ENCODE results near the gene EIF2B1.

DNA sequence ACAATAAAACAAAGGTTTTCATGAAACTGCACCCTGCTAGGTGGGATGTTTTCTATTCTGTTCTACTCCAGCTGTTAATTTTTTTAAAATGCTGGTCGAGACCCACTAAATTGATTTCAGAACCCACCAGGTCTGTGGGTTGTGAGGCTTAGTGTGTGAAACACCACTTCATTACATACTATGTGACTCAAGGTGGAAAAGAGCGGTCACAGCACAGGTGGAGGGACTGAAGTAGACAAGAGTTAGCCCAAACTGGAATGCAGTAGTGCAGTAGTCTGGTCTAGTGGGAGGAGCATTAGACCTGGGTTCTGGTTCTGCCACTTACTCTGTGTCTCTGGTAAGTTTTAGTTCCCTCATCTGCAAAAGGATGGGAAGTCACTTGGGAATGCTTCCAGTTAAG is 19.4 kb downstream of the EIF2B1 start:
- TF ChIP-seq, protein P1, sequence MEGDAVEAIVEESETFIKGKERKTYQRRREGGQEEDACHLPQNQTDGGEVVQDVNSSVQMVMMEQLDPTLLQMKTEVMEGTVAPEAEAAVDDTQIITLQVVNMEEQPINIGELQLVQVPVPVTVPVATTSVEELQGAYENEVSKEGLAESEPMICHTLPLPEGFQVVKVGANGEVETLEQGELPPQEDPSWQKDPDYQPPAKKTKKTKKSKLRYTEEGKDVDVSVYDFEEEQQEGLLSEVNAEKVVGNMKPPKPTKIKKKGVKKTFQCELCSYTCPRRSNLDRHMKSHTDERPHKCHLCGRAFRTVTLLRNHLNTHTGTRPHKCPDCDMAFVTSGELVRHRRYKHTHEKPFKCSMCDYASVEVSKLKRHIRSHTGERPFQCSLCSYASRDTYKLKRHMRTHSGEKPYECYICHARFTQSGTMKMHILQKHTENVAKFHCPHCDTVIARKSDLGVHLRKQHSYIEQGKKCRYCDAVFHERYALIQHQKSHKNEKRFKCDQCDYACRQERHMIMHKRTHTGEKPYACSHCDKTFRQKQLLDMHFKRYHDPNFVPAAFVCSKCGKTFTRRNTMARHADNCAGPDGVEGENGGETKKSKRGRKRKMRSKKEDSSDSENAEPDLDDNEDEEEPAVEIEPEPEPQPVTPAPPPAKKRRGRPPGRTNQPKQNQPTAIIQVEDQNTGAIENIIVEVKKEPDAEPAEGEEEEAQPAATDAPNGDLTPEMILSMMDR (IDR thresholded peaks at IDR 0.05) = no peak
- TF ChIP-seq POLR2A (IDR thresholded peaks at IDR 0.05) (no peak), EP300 (IDR thresholded peaks at IDR 0.05) (no peak)
